ENCODE measurements around the gene ARFGAP2. TPM values are rescaled to one million over a fixed set of nuclear protein-coding genes. Genes with fewer than 3 reads are reported as not detected.

ARFGAP2 gene
- total RNA-seq, 1 experiment from 2014 or later = 73.5 TPM

- no peaks in the 10 kb centered on the region for H4K20me1 ChIP-seq (ENCODE audit: insufficient read depth)
- no peaks in the 10 kb centered on the region for H3K27me3 ChIP-seq (ENCODE audit: insufficient read depth, low read length)
- peaks cover 30 to 31% of the 10 kb centered on the region in 2 experiments for H3K36me3 ChIP-seq (ENCODE audit: control insufficient read depth in 1 of 2, insufficient read depth in 2 of 2, low read length in 2 of 2)
- H3K27ac ChIP-seq (ENCODE audit: low read depth, low read length) = no peak overlapping the region
- H3K4me3 ChIP-seq (replicated peaks in 1 of 2; ENCODE audit: low read depth in 1 of 2, low read length in 2 of 2) = no peak overlapping the region
- intact Hi-C loops (cut with micrococcal nuclease) = no loop called here
- no peak overlapping the region for H3K4me2 ChIP-seq (ENCODE audit: low read length)
- no peak overlapping the region for H3K9ac ChIP-seq (ENCODE audit: low read length)
- ATAC-seq (no peak), DNase-seq (ENCODE audit: low read depth, low spot score) (no peak)
- no peak overlapping the region for H2AFZ ChIP-seq (ENCODE audit: low read depth, low read length, poor library complexity, severe bottlenecking)
- CTCF ChIA-PET = interaction anchor here (1.9 kb wide), 1 partner anchor 10 kb away, joined by 8 read pairs; no protein-coding TSS in a partner anchor
- H3K79me2 ChIP-seq (ENCODE audit: insufficient read depth, low read length) = peaks cover 12% of the 10 kb centered on the region; the same call in 1 of the 2 replicates
- TF ChIP-seq EZH2phosphoT487 (IDR thresholded peaks at IDR 0.05; ENCODE audit: borderline replicate concordance) = no peak
- TF ChIP-seq RAD21 (IDR thresholded peaks at IDR 0.05; ENCODE audit: low read depth) = no peak
- no peak for TF ChIP-seq FOSL1 (IDR thresholded peaks at IDR 0.05; ENCODE audit: low read depth)
- TF ChIP-seq EZH2 (IDR thresholded peaks at IDR 0.05) = no peak
- no peak for TF ChIP-seq POLR2AphosphoS5 (IDR thresholded peaks at IDR 0.05; ENCODE audit: low read depth, low read length)
- no peak for TF ChIP-seq ZNF274 (IDR thresholded peaks at IDR 0.05; ENCODE audit: low read depth, low read length)
- no peak for TF ChIP-seq POLR2A (IDR thresholded peaks at IDR 0.05; ENCODE audit: borderline replicate concordance, extremely low read depth, insufficient read depth, insufficient read length)
- no peak for TF ChIP-seq CEBPB (IDR thresholded peaks at IDR 0.05; ENCODE audit: low read depth)
- no peak for TF ChIP-seq SP1 (IDR thresholded peaks at IDR 0.05; ENCODE audit: low read depth)
- no peak for TF ChIP-seq ELF1 (IDR thresholded peaks at IDR 0.05; ENCODE audit: borderline replicate concordance, low read depth)
- TF ChIP-seq CBX3 (IDR thresholded peaks at IDR 0.05; ENCODE audit: low read depth) = no peak
- no peak for TF ChIP-seq CTCF (IDR thresholded peaks at IDR 0.05 in 2 of 3, conservative IDR thresholded peaks at IDR 0.05 in 1 of 3; ENCODE audit: borderline replicate concordance in 1 of 3, insufficient read depth in 1 of 3, low read depth in 2 of 3, low read length in 2 of 3)
- no peak for TF ChIP-seq MAX (IDR thresholded peaks at IDR 0.05)
- no peak for TF ChIP-seq ZBTB33 (IDR thresholded peaks at IDR 0.05; ENCODE audit: extremely low read depth, insufficient replicate concordance, low read length)
- no peak for TF ChIP-seq ATF3 (IDR thresholded peaks at IDR 0.05)
- TF ChIP-seq ZFX (IDR thresholded peaks at IDR 0.05) = no peak
- no peak for TF ChIP-seq SIN3A (IDR thresholded peaks at IDR 0.05; ENCODE audit: low read depth)
- no peak for TF ChIP-seq JUND (IDR thresholded peaks at IDR 0.05)
- no peak for TF ChIP-seq SRF (IDR thresholded peaks at IDR 0.05; ENCODE audit: low read depth)
- no peaks in the 10 kb centered on the region for H3K4me1 ChIP-seq (ENCODE audit: control insufficient read depth in 1 of 2, insufficient read depth in 2 of 2, low read length in 2 of 2)
- POLR2A ChIA-PET = no interaction called here
- RAD21 ChIA-PET (ENCODE audit: low non-redundant PET in 1 of 2, low total read pairs in 2 of 2, uncharacterized antibody in 2 of 2, unreplicated experiment in 2 of 2) = no interaction called here
- no peaks in the 10 kb centered on the region for H3K9me2 ChIP-seq (ENCODE audit: insufficient read depth)
- no peaks in the 10 kb centered on the region for H3K9me3 ChIP-seq (ENCODE audit: control insufficient read depth in 1 of 2, insufficient read depth in 1 of 2, low read depth in 1 of 2, low read length in 2 of 2)
- BruUV-seq (replicated peaks) = no TSS peak
Observed at GRCh38 chr11:47163898-47164297, 12.8 kb downstream of the ARFGAP2 start.
